GM19240 (cell line): Measurements from ENCODE around the gene DSTYK.
A peak's percentile ranks its signal among the peaks of the same experiment; 100 is the strongest.
"Not testable (repeated sequence)": the region's sequence is repeated elsewhere in the genome, so short reads cannot be mapped to it uniquely, and the experiment has no call there.

Source experiments
- DNase-seq: peaks from one replicate; pipeline ENCODE4 v3.0.0; 2011; ENCODE audit warnings: low spot score; ENCODE audit not compliant: insufficient read length

Gene DSTYK

GRCh38 chr1:205241366-205242030 is 30.0 kb upstream of the DSTYK start:
- DNase-seq: no peak

GRCh38 chr1:205240569-205240968 is 29.1 kb upstream of the DSTYK start:
- no peak for DNase-seq

GRCh38 chr1:205240118-205240517 is 28.6 kb upstream of the DSTYK start:
- no peak for DNase-seq

- no peak for DNase-seq
These were observed 27.6 kb upstream of the DSTYK start for GRCh38 chr1:205239078-205239477.

GRCh38 chr1:205237526-205238484 is 26.3 kb upstream of the DSTYK start:
- DNase-seq: no peak

- no peak for DNase-seq
These were observed 25.5 kb upstream of the DSTYK start for GRCh38 chr1:205236951-205237475.

- DNase-seq: no peak
These were observed 25.0 kb upstream of the DSTYK start for GRCh38 chr1:205236526-205236925.

GRCh38 chr1:205235951-205236350 is 24.4 kb upstream of the DSTYK start:
- no peak for DNase-seq

GRCh38 chr1:205233986-205234385 is 22.5 kb upstream of the DSTYK start:
- not testable (repeated sequence) for DNase-seq

GRCh38 chr1:205232945-205233397 is 21.5 kb upstream of the DSTYK start:
- no peak for DNase-seq

GRCh38 chr1:205232127-205232820 is 20.8 kb upstream of the DSTYK start:
- DNase-seq: no peak

GRCh38 chr1:205230982-205231381 is 19.5 kb upstream of the DSTYK start:
- no peak for DNase-seq

GRCh38 chr1:205229916-205230700 is 18.6 kb upstream of the DSTYK start:
- DNase-seq: no peak

- peak; percentile 73 for DNase-seq
These were observed 17.9 kb upstream of the DSTYK start for GRCh38 chr1:205229399-205229871.

- DNase-seq: no peak
These were observed 16.6 kb upstream of the DSTYK start for GRCh38 chr1:205228093-205228521.

GRCh38 chr1:205227584-205228013 is 16.1 kb upstream of the DSTYK start, which contains the start of gene TMCC2:
TMCC2 (plus strand) TSS chr1:205227946; CDS start chr1:205228565, 619 bp downstream.
- DNase-seq: peak; percentile 88

- DNase-seq: no peak
These were observed 15.5 kb upstream of the DSTYK start for GRCh38 chr1:205226868-205227583.

- no peak for DNase-seq
These were observed 14.6 kb upstream of the DSTYK start for GRCh38 chr1:205225901-205226765.

- DNase-seq: no peak
These were observed 13.2 kb upstream of the DSTYK start for GRCh38 chr1:205224736-205225135.
